Hepatocyte (in vitro differentiated cells): ENCODE data around the gene THSD4. TPM values are rescaled to one million over a fixed set of nuclear protein-coding genes. Genes with fewer than 3 reads are reported as not detected.

Experiments
- DNase-seq: peaks from one replicate; pipeline ENCODE4 v3.0.0-alpha.2; 2016; ENCODE audit warnings: low spot score
- H2AFZ ChIP-seq: fragments of 200-600 bp; sonication (generic); 2 replicates; pipeline ENCODE4 v1.6.0; 2016; ENCODE audit warnings: antibody characterized with exemption, mild to moderate bottlenecking
- H3K27ac ChIP-seq: fragments of 200-600 bp; sonication (generic); 2 replicates; pipeline ENCODE4 v1.5.1; 2016; ENCODE audit warnings: mild to moderate bottlenecking
- H3K27me3 ChIP-seq: fragments of 200-600 bp; sonication (generic); 2 replicates; pipeline ENCODE4 v1.6.1; 2016
- H3K36me3 ChIP-seq: fragments of 200-600 bp; sonication (generic); replicated peaks from 2 replicates; pipeline ENCODE4 v1.5.1; 2016; ENCODE audit warnings: low read depth; ENCODE audit not compliant: insufficient read depth
- H3K4me1 ChIP-seq: fragments of 200-600 bp; sonication (generic); 2 replicates; pipeline ENCODE4 v1.5.1; 2016; ENCODE audit warnings: mild to moderate bottlenecking, moderate library complexity; ENCODE audit not compliant: insufficient read depth
- H3K4me2 ChIP-seq: fragments of 200-600 bp; sonication (generic); 2 replicates; pipeline ENCODE4 v1.6.0; 2016
- H3K4me3 ChIP-seq: fragments of 200-600 bp; sonication (generic); 2 replicates; pipeline ENCODE4 v1.5.1; 2016; ENCODE audit warnings: mild to moderate bottlenecking
- H3K79me2 ChIP-seq: fragments of 200-600 bp; sonication (generic); 2 replicates; pipeline ENCODE4 v1.6.0; 2017; ENCODE audit warnings: mild to moderate bottlenecking
- H3K9me2 ChIP-seq: fragments of 200-600 bp; sonication (generic); replicated peaks from 2 replicates; pipeline ENCODE4 v1.6.0; 2017; ENCODE audit warnings: mild to moderate bottlenecking; ENCODE audit not compliant: insufficient read depth
- H3K9me3 ChIP-seq: fragments of 200-600 bp; sonication (generic); 2 replicates; pipeline ENCODE4 v1.5.1; 2016; ENCODE audit warnings: low read depth, mild to moderate bottlenecking
- H4K20me1 ChIP-seq: fragments of 200-600 bp; sonication (generic); 2 replicates; pipeline ENCODE4 v1.6.0; 2016; ENCODE audit warnings: mild to moderate bottlenecking; ENCODE audit not compliant: insufficient read depth, poor library complexity, severe bottlenecking
- CTCF ChIP-seq: fragments of 200-600 bp; sonication (generic); IDR thresholded peaks from 2 replicates; pipeline ENCODE4 v1.5.1; 2016; ENCODE audit warnings: antibody characterized with exemption, mild to moderate bottlenecking; ENCODE audit not compliant: poor library complexity
- EZH2 ChIP-seq: fragments of 200-600 bp; sonication (generic); IDR thresholded peaks from 2 replicates; pipeline ENCODE4 v1.6.1; 2016; ENCODE audit warnings: antibody characterized with exemption, mild to moderate bottlenecking, borderline replicate concordance
- EZH2phosphoT487 ChIP-seq: fragments of 200-600 bp; sonication (generic); IDR thresholded peaks from one replicate; pipeline ENCODE4 v1.6.1; 2018; ENCODE audit warnings: antibody characterized with exemption, mild to moderate bottlenecking, low read depth, moderate library complexity; ENCODE audit not compliant: unreplicated experiment, severe bottlenecking
- WGBS: methylation state at CpG from one replicate; pipeline ENCODE4 v1.1.6; 2016; ENCODE audit warnings: low lambda C conversion rate; ENCODE audit errors: missing lambda C conversion rate; 5-methylcytosine and 5-hydroxymethylcytosine counted together
- polyA plus RNA-seq: library from polyadenylated mRNA; unstranded; fragments of >200 nt; fragmentation: Nextera tagmentation; extraction: Ambion mirVana; gene quantifications from 2 replicates; pipeline ENCODE4 v1.2.1, GENCODE V29; 2016
- total RNA-seq: library from RNA; depleted of rRNA; stranded (reverse); fragments of >200 nt; gene quantifications from 2 replicates; pipeline ENCODE4 v1.2.3, GENCODE V29; 2014

The THSD4 gene
- total and polyA plus RNA-seq, 2 experiments from 2014 or later = 4.3 to 7.0 TPM

- H4K20me1 ChIP-seq = no peaks in the 10 kb centered on the region
- DNase-seq = no peak
- H3K27me3 ChIP-seq = no peaks in the 10 kb centered on the region
- no peaks in the 10 kb centered on the region for H3K79me2 ChIP-seq
- TF ChIP-seq EZH2 (no peak), CTCF (no peak), EZH2phosphoT487 (no peak)
- H3K4me3 ChIP-seq = no peak overlapping the region
- no peaks in the 10 kb centered on the region for H3K9me2 ChIP-seq
- no peak overlapping the region for H2AFZ ChIP-seq
- H3K36me3 ChIP-seq = no peaks in the 10 kb centered on the region
- H3K27ac ChIP-seq = no peak overlapping the region
- no peak overlapping the region for H3K4me2 ChIP-seq
- no peaks in the 10 kb centered on the region for H3K9me3 ChIP-seq
- WGBS = 80% methylated on average over 3 of the region's 3 CpGs
- H3K4me1 ChIP-seq = peaks cover 31% of the 10 kb centered on the region
Observed at GRCh38 chr15:71682001-71682400, 566.7 kb downstream of the THSD4 start.

GRCh38 chr15:71683411-71684274 is 568.4 kb downstream of the THSD4 start:
- H3K36me3 ChIP-seq = no peaks in the 10 kb centered on the region

GRCh38 chr15:71685420-71685993 is 570.2 kb downstream of the THSD4 start:
- Histone ChIP-seq H3K36me3 (no peaks in the 10 kb centered on the region), H3K27ac (no peak overlapping the region), H4K20me1 (no peaks in the 10 kb centered on the region), H3K27me3 (no peaks in the 10 kb centered on the region), H3K79me2 (no peaks in the 10 kb centered on the region), H3K4me2 (no peak overlapping the region), H3K9me3 (no peaks in the 10 kb centered on the region), H2AFZ (no peak overlapping the region), H3K4me1 (peaks cover 3% of the 10 kb centered on the region), H3K4me3 (no peak overlapping the region), H3K9me2 (no peaks in the 10 kb centered on the region)
- no peak for DNase-seq
- TF ChIP-seq CTCF = no peak
- no peak for TF ChIP-seq EZH2
- no peak for TF ChIP-seq EZH2phosphoT487

More at GRCh38 chr15:71683411-71684274, 568.4 kb downstream of the THSD4 start:
- H3K79me2 ChIP-seq = no peaks in the 10 kb centered on the region
- H2AFZ ChIP-seq = no peak overlapping the region
- no peaks in the 10 kb centered on the region for H3K9me2 ChIP-seq
- DNase-seq = no peak
- H4K20me1 ChIP-seq = no peaks in the 10 kb centered on the region
- no peaks in the 10 kb centered on the region for H3K27me3 ChIP-seq
- no peak for TF ChIP-seq EZH2phosphoT487
- no peak for TF ChIP-seq CTCF
- no peak for TF ChIP-seq EZH2
- no peak overlapping the region for H3K4me2 ChIP-seq
- no peak overlapping the region for H3K4me3 ChIP-seq
- 73% methylated on average over 9 of the region's 9 CpGs for WGBS
- H3K27ac ChIP-seq = no peak overlapping the region
- H3K9me3 ChIP-seq = no peaks in the 10 kb centered on the region
- peaks cover 19% of the 10 kb centered on the region for H3K4me1 ChIP-seq
